Activated CD8-positive, alpha-beta memory T cell treated with anti-CD3 and anti-CD28 coated beads for 4 hours (primary cell): ENCODE results near the gene CUTA.
"Not testable (repeated sequence)": the region's sequence is repeated elsewhere in the genome, so short reads cannot be mapped to it uniquely, and the experiment has no call there.

Experiments
- DNase-seq, 2 donors: peaks; one replicate each; pipeline ENCODE4 v3.0.0-alpha.2; 2020; ENCODE audit warnings: low read depth in 2 of 2

The CUTA gene

DNA sequence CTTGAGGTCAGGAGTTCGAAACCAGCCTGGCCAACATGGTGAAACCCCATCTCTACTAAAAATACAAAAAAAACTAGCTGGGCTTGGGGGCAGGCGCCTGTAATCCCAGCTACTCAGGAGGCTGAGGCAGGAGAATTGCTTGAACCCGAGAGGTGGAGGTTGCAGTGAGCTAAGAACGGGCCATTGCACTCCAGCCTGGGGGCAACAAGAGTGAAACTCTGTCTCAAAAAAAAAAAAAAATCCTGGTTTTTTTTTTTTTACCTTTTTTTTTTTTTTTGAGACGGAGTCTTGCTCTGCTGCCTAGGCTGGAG, 50.2 kb downstream of the CUTA start:
- DNase-seq: not testable (repeated sequence)

DNA sequence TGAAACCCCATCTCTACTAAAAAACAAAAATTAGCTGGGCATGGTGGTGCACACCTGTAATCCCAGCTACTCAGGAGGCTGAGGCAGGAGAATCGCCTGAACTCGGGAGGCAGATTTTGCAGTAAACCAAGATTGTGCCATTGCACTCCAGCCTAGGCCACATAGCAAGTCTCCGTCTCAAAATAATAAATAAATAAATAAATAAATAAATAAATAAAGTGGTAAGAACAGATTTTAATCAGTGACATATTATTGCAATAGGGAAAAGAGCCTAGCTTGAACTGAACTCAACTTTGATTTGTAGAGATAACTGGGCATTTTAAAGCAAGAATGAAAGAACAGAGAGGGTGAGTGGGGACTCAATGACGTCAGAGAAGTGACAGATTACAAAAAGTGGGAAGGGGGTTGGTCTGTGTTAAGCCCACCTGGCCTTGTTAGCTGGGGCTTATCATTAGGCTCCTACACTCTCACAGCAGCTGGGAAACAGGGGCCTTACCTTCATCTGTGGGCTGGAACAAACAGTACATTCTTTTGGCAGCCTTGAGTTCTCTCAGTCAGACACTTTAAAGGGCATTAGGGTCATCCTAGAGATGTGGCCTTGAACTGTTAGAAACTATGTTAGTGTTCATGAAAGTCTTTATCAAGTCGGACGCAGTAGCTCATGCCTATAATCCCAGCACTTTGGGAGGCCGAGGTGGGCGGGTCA, 50.7 kb downstream of the CUTA start:
- no peak for DNase-seq
